ENCODE results near the gene DHRSX. TPM values are rescaled to one million over a fixed set of nuclear protein-coding genes. Genes with fewer than 3 reads are reported as not detected.
A peak's percentile ranks its signal among the peaks of the same experiment; 100 is the strongest.

The DHRSX gene
- total and polyA plus RNA-seq, 2 experiments from 2014 or later = 37.2 to 71.7 TPM

DNA sequence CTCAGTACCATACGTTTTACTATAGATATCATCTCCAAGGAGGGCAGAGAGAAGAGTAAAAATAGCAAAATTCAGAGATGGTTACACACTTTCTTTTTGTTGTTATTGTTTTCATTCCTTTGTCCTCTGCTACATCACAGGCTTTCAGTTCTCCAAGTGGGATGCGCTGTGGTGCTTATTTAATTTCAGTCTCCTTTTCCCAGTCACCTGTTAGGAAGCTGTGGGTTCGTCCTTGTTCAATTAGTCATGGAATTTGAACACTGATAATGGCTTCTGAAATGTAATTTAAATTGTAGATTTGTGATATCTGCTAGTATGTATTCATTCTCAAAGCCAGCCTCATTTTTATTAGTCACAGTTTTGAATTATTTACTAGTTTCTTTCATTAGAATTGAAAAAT is 38.8 kb upstream of the DHRSX start:
- 79% methylated on average over 3 of the region's 3 CpGs for WGBS (ENCODE audit: low lambda C conversion rate, missing lambda C conversion rate)
- H3K4me2 ChIP-seq = no peak overlapping the region
- H3K79me2 ChIP-seq = no peaks in the 10 kb centered on the region

DNA sequence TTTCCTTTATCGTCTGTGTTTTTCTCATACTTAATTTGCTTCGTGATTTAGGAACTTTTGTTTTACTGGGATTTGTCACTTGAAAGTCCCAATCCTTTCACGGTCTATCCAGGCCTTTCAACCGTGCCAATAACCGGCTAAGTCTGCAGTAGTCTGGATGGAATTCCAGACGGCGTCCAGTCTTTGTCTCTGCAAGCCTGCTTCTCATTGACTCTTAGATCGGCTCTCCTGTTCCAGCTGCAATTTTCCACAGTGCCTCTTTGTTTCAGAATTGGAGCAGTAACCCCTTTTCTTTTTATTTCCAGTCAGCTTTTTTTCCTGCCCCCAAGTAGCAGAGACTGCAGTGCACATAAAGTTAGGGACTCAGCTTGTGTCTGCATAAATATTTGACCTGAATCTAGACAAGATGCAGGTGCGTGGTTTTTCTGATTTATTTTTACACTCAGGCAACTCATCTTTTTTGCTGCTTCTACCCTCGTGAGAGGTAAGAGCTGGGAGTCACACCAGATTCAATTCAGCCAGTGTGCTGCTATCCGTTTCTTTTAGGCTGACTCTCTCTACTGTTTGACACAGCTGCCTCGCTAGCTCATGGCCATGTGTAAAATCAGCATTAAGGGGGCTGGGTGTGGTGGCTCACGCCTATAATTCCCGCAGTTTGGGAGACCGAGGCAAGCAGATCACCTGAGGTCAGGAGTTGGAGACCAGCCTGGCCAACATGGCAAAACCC is 37.4 kb upstream of the DHRSX start:
- Histone ChIP-seq H3K4me1 (ENCODE audit: insufficient read depth) (no peaks in the 10 kb centered on the region), H3K9me2 (replicated peaks; ENCODE audit: insufficient read depth) (no peaks in the 10 kb centered on the region), H3K79me2 (no peaks in the 10 kb centered on the region), H3K27ac (peak overlapping the region; percentile 56), H3K27me3 (no peaks in the 10 kb centered on the region), H3K9me3 (ENCODE audit: low read depth) (no peaks in the 10 kb centered on the region), H3K36me3 (replicated peaks; ENCODE audit: insufficient read depth, low read depth) (no peaks in the 10 kb centered on the region), H3K4me3 (no peak overlapping the region), H2AFZ (no peak overlapping the region), H3K4me2 (no peak overlapping the region), H4K20me1 (ENCODE audit: insufficient read depth, poor library complexity, severe bottlenecking) (no peaks in the 10 kb centered on the region)
- DNase-seq (ENCODE audit: low spot score) = no peak
- WGBS (ENCODE audit: low lambda C conversion rate, missing lambda C conversion rate) = 61% methylated on average over 15 of the region's 15 CpGs
- no peak for TF ChIP-seq EZH2 (IDR thresholded peaks at IDR 0.05; ENCODE audit: borderline replicate concordance)
- TF ChIP-seq, protein P1, sequence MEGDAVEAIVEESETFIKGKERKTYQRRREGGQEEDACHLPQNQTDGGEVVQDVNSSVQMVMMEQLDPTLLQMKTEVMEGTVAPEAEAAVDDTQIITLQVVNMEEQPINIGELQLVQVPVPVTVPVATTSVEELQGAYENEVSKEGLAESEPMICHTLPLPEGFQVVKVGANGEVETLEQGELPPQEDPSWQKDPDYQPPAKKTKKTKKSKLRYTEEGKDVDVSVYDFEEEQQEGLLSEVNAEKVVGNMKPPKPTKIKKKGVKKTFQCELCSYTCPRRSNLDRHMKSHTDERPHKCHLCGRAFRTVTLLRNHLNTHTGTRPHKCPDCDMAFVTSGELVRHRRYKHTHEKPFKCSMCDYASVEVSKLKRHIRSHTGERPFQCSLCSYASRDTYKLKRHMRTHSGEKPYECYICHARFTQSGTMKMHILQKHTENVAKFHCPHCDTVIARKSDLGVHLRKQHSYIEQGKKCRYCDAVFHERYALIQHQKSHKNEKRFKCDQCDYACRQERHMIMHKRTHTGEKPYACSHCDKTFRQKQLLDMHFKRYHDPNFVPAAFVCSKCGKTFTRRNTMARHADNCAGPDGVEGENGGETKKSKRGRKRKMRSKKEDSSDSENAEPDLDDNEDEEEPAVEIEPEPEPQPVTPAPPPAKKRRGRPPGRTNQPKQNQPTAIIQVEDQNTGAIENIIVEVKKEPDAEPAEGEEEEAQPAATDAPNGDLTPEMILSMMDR (IDR thresholded peaks at IDR 0.05; ENCODE audit: poor library complexity) = no peak
- no peak for TF ChIP-seq EZH2phosphoT487 (IDR thresholded peaks at IDR 0.05; ENCODE audit: low read depth, severe bottlenecking, unreplicated experiment)

More for the DNA sequence above, 38.8 kb upstream of the DHRSX start:
- no peaks in the 10 kb centered on the region for H4K20me1 ChIP-seq (ENCODE audit: insufficient read depth, poor library complexity, severe bottlenecking)
- H3K9me3 ChIP-seq (ENCODE audit: low read depth) = no peaks in the 10 kb centered on the region
- no peaks in the 10 kb centered on the region for H3K9me2 ChIP-seq (replicated peaks; ENCODE audit: insufficient read depth)
- no peak overlapping the region for H2AFZ ChIP-seq
- no peak for DNase-seq (ENCODE audit: low spot score)
- no peaks in the 10 kb centered on the region for H3K27me3 ChIP-seq
- no peaks in the 10 kb centered on the region for H3K4me1 ChIP-seq (ENCODE audit: insufficient read depth)
- no peak overlapping the region for H3K4me3 ChIP-seq
- no peak overlapping the region for H3K27ac ChIP-seq
- no peaks in the 10 kb centered on the region for H3K36me3 ChIP-seq (replicated peaks; ENCODE audit: insufficient read depth, low read depth)
- TF ChIP-seq, protein P1 (IDR thresholded peaks at IDR 0.05; ENCODE audit: poor library complexity) = no peak
- TF ChIP-seq EZH2 (IDR thresholded peaks at IDR 0.05; ENCODE audit: borderline replicate concordance) (no peak), EZH2phosphoT487 (IDR thresholded peaks at IDR 0.05; ENCODE audit: low read depth, severe bottlenecking, unreplicated experiment) (no peak)

DNA sequence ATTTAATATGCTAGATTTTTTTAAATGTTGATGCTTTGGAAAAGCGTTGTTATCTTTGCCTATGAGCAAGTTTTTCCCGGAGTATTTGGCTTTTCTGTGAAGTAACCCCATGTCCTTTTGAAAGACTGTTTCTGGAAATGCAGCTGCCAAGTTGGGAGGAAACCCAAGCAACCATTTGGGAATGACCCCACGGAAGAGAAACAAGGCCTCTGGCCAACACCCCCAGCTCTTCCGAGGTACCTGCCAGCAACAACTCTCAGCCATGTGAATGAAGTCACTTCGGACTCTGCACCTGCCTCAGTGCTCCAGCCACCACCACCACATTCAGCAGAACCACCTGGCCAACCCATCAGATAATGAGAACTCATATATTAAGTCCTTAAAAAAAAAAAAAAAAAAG is 36.2 kb upstream of the DHRSX start:
- TF ChIP-seq, protein P1 (IDR thresholded peaks at IDR 0.05; ENCODE audit: poor library complexity) = no peak
- TF ChIP-seq EZH2 (IDR thresholded peaks at IDR 0.05; ENCODE audit: borderline replicate concordance) (no peak), EZH2phosphoT487 (IDR thresholded peaks at IDR 0.05; ENCODE audit: low read depth, severe bottlenecking, unreplicated experiment) (no peak)
- no peak overlapping the region for H3K27ac ChIP-seq
- no peak overlapping the region for H2AFZ ChIP-seq
- H4K20me1 ChIP-seq (ENCODE audit: insufficient read depth, poor library complexity, severe bottlenecking) = no peaks in the 10 kb centered on the region
- no peak for DNase-seq (ENCODE audit: low spot score)
- no peak overlapping the region for H3K4me2 ChIP-seq
- H3K9me2 ChIP-seq (replicated peaks; ENCODE audit: insufficient read depth) = no peaks in the 10 kb centered on the region
- H3K9me3 ChIP-seq (ENCODE audit: low read depth) = no peaks in the 10 kb centered on the region
- 87% methylated on average over 5 of the region's 5 CpGs for WGBS (ENCODE audit: low lambda C conversion rate, missing lambda C conversion rate)
- no peak overlapping the region for H3K4me3 ChIP-seq
- H3K79me2 ChIP-seq = no peaks in the 10 kb centered on the region
- no peaks in the 10 kb centered on the region for H3K36me3 ChIP-seq (replicated peaks; ENCODE audit: insufficient read depth, low read depth)
- H3K27me3 ChIP-seq = no peaks in the 10 kb centered on the region
- H3K4me1 ChIP-seq (ENCODE audit: insufficient read depth) = no peaks in the 10 kb centered on the region
